MG63 (cell line): Measurements from ENCODE around the gene NTM. TPM values are rescaled to one million over a fixed set of nuclear protein-coding genes. Genes with fewer than 3 reads are reported as not detected.

ENCODE experiments used
- DNase-seq: peaks from one replicate; pipeline ENCODE4 v3.0.0-alpha.2; 2020
- H3K27me3 ChIP-seq: fragments of 250-450 bp; sonication (Bioruptor Pico); 2 replicates; pipeline ENCODE4 v1.5.1; 2020; ENCODE audit warnings: mild to moderate bottlenecking, moderate library complexity
- H3K36me3 ChIP-seq: fragments of 250-450 bp; sonication (Bioruptor Pico); 2 replicates; pipeline ENCODE4 v1.5.1; 2020; ENCODE audit warnings: mild to moderate bottlenecking, moderate library complexity
- H3K4me3 ChIP-seq: fragments of 250-450 bp; sonication (Bioruptor Pico); 2 replicates; pipeline ENCODE4 v1.5.1; 2020; ENCODE audit warnings: mild to moderate bottlenecking, moderate library complexity
- H3K9me3 ChIP-seq: fragments of 250-450 bp; sonication (Bioruptor Pico); 2 replicates; pipeline ENCODE4 v1.5.1; 2020; ENCODE audit warnings: mild to moderate bottlenecking, moderate library complexity
- total RNA-seq: library from RNA; depleted of rRNA; stranded (reverse); fragments of >200 nt; shearing (Covaris generic); gene quantifications from 2 replicates; pipeline ENCODE4 v1.2.3, GENCODE V29; 2014; ENCODE audit warnings: low replicate concordance

Gene NTM
- total RNA-seq, 1 experiment from 2014 or later: 4.0 TPM

GRCh38 chr11:132231656-132232347, 861.4 kb downstream of the NTM start:
- DNase-seq: no peak
- no peaks in the 10 kb centered on the region for H3K9me3 ChIP-seq
- H3K27me3 ChIP-seq: no peaks in the 10 kb centered on the region
- no peak overlapping the region for H3K4me3 ChIP-seq
- no peaks in the 10 kb centered on the region for H3K36me3 ChIP-seq

GRCh38 chr11:132234878-132235277, 864.5 kb downstream of the NTM start:
- no peak for DNase-seq
- H3K36me3 ChIP-seq: no peaks in the 10 kb centered on the region
- H3K27me3 ChIP-seq: no peaks in the 10 kb centered on the region
- no peak overlapping the region for H3K4me3 ChIP-seq
- H3K9me3 ChIP-seq: no peaks in the 10 kb centered on the region

GRCh38 chr11:132237781-132238180, 867.4 kb downstream of the NTM start:
- Histone ChIP-seq H3K9me3 (no peaks in the 10 kb centered on the region), H3K4me3 (no peak overlapping the region), H3K27me3 (no peaks in the 10 kb centered on the region), H3K36me3 (no peaks in the 10 kb centered on the region)
- DNase-seq: no peak

GRCh38 chr11:132238331-132238866, 868.0 kb downstream of the NTM start:
- H3K36me3 ChIP-seq: no peaks in the 10 kb centered on the region
- H3K4me3 ChIP-seq: no peak overlapping the region
- no peaks in the 10 kb centered on the region for H3K27me3 ChIP-seq
- DNase-seq: no peak
- H3K9me3 ChIP-seq: no peaks in the 10 kb centered on the region

DNA sequence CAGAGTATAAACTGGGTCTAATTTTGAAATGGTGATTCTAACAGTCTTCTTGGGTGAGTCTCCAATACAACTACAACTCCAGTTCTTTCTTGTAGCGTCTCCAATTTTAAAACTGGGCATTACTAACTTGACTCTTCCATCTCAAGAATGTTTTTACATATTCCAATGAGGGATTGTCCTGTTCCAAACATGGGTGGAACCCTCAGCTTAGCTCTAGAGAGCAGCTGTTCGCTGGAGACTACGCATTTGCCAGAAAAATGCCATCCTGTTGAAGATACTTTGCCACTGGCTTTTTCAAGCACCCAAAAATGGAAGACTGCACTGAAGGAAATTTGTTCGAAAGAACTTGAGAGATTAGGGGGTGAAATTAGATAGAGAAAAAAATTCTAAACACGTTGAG, 870.0 kb downstream of the NTM start:
- Histone ChIP-seq H3K4me3 (no peak overlapping the region), H3K36me3 (no peaks in the 10 kb centered on the region), H3K9me3 (no peaks in the 10 kb centered on the region), H3K27me3 (no peaks in the 10 kb centered on the region)
- no peak for DNase-seq

- no peaks in the 10 kb centered on the region for H3K36me3 ChIP-seq
These were observed 872.2 kb downstream of the NTM start for GRCh38 chr11:132242632-132243031.

GRCh38 chr11:132244846-132245245, 874.4 kb downstream of the NTM start:
- Histone ChIP-seq H3K4me3 (no peak overlapping the region), H3K9me3 (no peaks in the 10 kb centered on the region), H3K36me3 (no peaks in the 10 kb centered on the region), H3K27me3 (no peaks in the 10 kb centered on the region)
- no peak for DNase-seq

More at GRCh38 chr11:132242632-132243031, 872.2 kb downstream of the NTM start:
- Histone ChIP-seq H3K4me3 (no peak overlapping the region), H3K27me3 (no peaks in the 10 kb centered on the region), H3K9me3 (no peaks in the 10 kb centered on the region)
- no peak for DNase-seq

GRCh38 chr11:132245403-132246385, 875.3 kb downstream of the NTM start:
- Histone ChIP-seq H3K27me3 (no peaks in the 10 kb centered on the region), H3K4me3 (no peak overlapping the region), H3K36me3 (no peaks in the 10 kb centered on the region), H3K9me3 (no peaks in the 10 kb centered on the region)
- DNase-seq: no peak

- no peaks in the 10 kb centered on the region for H3K27me3 ChIP-seq
- DNase-seq: no peak
- H3K36me3 ChIP-seq: no peaks in the 10 kb centered on the region
- no peak overlapping the region for H3K4me3 ChIP-seq
- H3K9me3 ChIP-seq: no peaks in the 10 kb centered on the region
These were observed 878.2 kb downstream of the NTM start for GRCh38 chr11:132248580-132248979.

DNA sequence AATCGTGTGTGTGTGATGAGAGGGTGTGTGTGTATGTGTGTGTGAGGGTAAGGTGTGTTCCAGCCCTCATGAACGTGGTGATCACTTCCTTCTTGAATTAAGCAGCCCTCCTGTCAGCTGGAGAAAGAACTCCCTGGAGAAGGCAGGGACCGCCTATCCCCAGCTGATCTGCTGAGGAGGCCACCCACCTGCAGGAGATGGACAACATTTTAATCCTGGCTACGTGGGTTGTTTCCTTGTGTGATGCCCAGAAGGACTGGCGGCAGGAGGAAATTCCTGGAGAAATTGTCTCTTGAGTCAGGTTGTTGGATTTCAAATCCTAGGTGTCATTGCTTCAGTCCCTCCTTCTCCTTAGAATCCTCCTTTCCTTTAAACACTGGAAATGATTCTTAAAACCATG, 878.8 kb downstream of the NTM start:
- Histone ChIP-seq H3K36me3 (no peaks in the 10 kb centered on the region), H3K4me3 (no peak overlapping the region), H3K9me3 (no peaks in the 10 kb centered on the region), H3K27me3 (no peaks in the 10 kb centered on the region)
- DNase-seq: no peak

DNA sequence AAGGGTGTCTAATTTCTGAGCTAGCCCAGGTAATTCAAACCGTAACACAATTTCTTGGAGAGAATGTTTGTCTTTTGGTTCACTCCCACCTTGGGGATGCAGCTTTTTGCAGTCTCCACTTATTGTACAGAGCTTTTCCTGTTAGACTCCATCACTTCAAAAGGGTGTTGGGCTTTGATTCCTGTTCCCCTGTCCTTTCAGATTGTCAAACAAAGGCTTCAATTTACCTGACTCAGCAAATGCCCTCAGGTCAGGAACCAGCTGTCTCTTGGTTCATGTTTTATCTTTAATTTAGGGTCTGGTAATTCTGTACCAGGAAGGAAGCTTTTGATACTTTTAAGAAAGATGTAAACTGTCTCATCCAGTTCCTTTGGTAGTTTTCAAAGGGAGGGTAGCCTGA, 880.6 kb downstream of the NTM start:
- Histone ChIP-seq H3K4me3 (no peak overlapping the region), H3K9me3 (no peaks in the 10 kb centered on the region), H3K36me3 (no peaks in the 10 kb centered on the region), H3K27me3 (no peaks in the 10 kb centered on the region)
- no peak for DNase-seq

- no peaks in the 10 kb centered on the region for H3K36me3 ChIP-seq
- no peak for DNase-seq
These were observed 883.3 kb downstream of the NTM start for GRCh38 chr11:132253469-132254264.

GRCh38 chr11:132254906-132255305, 884.5 kb downstream of the NTM start:
- DNase-seq: no peak
- Histone ChIP-seq H3K9me3 (no peaks in the 10 kb centered on the region), H3K27me3 (no peaks in the 10 kb centered on the region), H3K36me3 (no peaks in the 10 kb centered on the region), H3K4me3 (no peak overlapping the region)

More at GRCh38 chr11:132253469-132254264, 883.3 kb downstream of the NTM start:
- Histone ChIP-seq H3K4me3 (no peak overlapping the region), H3K27me3 (no peaks in the 10 kb centered on the region), H3K9me3 (no peaks in the 10 kb centered on the region)

DNA sequence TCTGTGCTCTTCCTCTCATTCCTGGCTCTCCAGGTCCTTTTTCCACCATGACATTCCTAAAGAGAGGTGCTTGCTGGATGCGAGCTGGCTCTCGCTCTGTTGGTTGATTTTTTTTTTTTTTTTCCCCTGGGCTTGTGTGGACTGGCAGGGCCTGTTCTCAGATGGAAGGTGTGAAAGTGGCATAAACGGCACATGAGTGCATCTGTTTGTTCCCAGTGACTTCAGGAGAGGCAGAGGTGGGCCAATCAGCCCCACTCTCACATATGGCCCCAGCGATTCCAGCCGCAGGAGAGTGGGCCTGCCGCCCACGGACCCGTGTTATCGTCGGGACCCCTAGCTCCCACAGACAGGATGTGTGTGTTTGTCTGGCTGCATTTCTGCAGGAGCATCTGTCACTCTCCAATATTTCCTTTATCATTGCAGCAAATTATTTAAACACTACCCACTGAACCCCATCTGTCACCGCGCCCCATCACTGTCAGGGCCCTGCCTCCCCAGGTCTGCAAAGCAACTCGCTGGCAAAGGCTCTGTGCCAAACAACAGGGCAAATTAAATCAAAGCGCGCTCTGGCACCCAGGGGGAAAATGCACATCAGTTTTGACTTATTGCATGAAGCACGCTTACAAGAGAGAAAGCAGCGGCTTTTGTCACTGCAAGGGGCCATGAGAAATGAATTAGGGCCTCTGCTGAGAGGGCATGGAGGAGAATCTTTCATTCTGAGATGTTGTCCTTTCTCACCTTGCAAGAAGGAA, 886.3 kb downstream of the NTM start:
- H3K4me3 ChIP-seq: no peak overlapping the region
- H3K27me3 ChIP-seq: no peaks in the 10 kb centered on the region
- H3K36me3 ChIP-seq: no peaks in the 10 kb centered on the region
- DNase-seq: no peak
- H3K9me3 ChIP-seq: no peaks in the 10 kb centered on the region

- DNase-seq: no peak
- Histone ChIP-seq H3K9me3 (no peaks in the 10 kb centered on the region), H3K4me3 (no peak overlapping the region), H3K36me3 (no peaks in the 10 kb centered on the region), H3K27me3 (no peaks in the 10 kb centered on the region)
These were observed 887.5 kb downstream of the NTM start for GRCh38 chr11:132257871-132258270.

- H3K9me3 ChIP-seq: no peaks in the 10 kb centered on the region
- DNase-seq: no peak
- no peaks in the 10 kb centered on the region for H3K36me3 ChIP-seq
- H3K27me3 ChIP-seq: no peaks in the 10 kb centered on the region
- no peak overlapping the region for H3K4me3 ChIP-seq
These were observed 888.5 kb downstream of the NTM start for GRCh38 chr11:132258875-132259274.
